HG02981 (cell line): ENCODE data around the gene HMGCS1.
"Not testable (repeated sequence)": the region's sequence is repeated elsewhere in the genome, so short reads cannot be mapped to it uniquely, and the experiment has no call there.

Experiments used
- ATAC-seq: cut with Tn5 transposase; IDR thresholded peaks from one replicate; pipeline ENCODE4 v1.9.1; 2021; ENCODE audit warnings: mild to moderate bottlenecking, moderate library complexity; ENCODE audit not compliant: unreplicated experiment

The HMGCS1 gene

GRCh38 chr5:43313035-43313853 is at the start of gene HMGCS1:
TSS of gene HMGCS1 (minus strand) at chr5:43313412. CDS start at chr5:43298965, 14,447 bp downstream.
- ATAC-seq = peak; percentile 94

GRCh38 chr5:43358726-43359125 is 45.5 kb upstream of the HMGCS1 start:
- no peak for ATAC-seq

GRCh38 chr5:43358301-43358700 is 45.1 kb upstream of the HMGCS1 start:
- ATAC-seq = no peak

GRCh38 chr5:43357878-43358281 is 44.7 kb upstream of the HMGCS1 start:
- no peak for ATAC-seq

GRCh38 chr5:43357067-43357466 is 43.9 kb upstream of the HMGCS1 start:
- ATAC-seq = no peak

- no peak for ATAC-seq
Measured at GRCh38 chr5:43354774-43355173, 41.6 kb upstream of the HMGCS1 start.

GRCh38 chr5:43353668-43354067 is 40.5 kb upstream of the HMGCS1 start:
- ATAC-seq = no peak

- no peak for ATAC-seq
Measured at GRCh38 chr5:43352915-43353314, 39.7 kb upstream of the HMGCS1 start.

GRCh38 chr5:43352131-43352530 is 38.9 kb upstream of the HMGCS1 start:
- no peak for ATAC-seq

- ATAC-seq = no peak
Measured at GRCh38 chr5:43348861-43349363, 35.7 kb upstream of the HMGCS1 start.

GRCh38 chr5:43348207-43348606 is 35.0 kb upstream of the HMGCS1 start:
- no peak for ATAC-seq

- ATAC-seq = no peak
Measured at GRCh38 chr5:43338862-43339261, 25.6 kb upstream of the HMGCS1 start.

- ATAC-seq = no peak
Measured at GRCh38 chr5:43336159-43336558, 22.9 kb upstream of the HMGCS1 start.

GRCh38 chr5:43335681-43336080 is 22.5 kb upstream of the HMGCS1 start:
- no peak for ATAC-seq

- no peak for ATAC-seq
Measured at GRCh38 chr5:43332401-43332800, 19.2 kb upstream of the HMGCS1 start.

GRCh38 chr5:43325624-43326023 is 12.4 kb upstream of the HMGCS1 start:
- not testable (repeated sequence) for ATAC-seq

- ATAC-seq = not testable (repeated sequence)
Measured at GRCh38 chr5:43323488-43323887, 10.3 kb upstream of the HMGCS1 start.

- no peak for ATAC-seq
Measured at GRCh38 chr5:43320846-43321245, 7.6 kb upstream of the HMGCS1 start.

- no peak for ATAC-seq
Measured at GRCh38 chr5:43316421-43316820, 3.2 kb upstream of the HMGCS1 start.

GRCh38 chr5:43315682-43316081 is 2.5 kb upstream of the HMGCS1 start:
- no peak for ATAC-seq

- no peak for ATAC-seq
Measured at GRCh38 chr5:43315263-43315662, 2.1 kb upstream of the HMGCS1 start.

GRCh38 chr5:43314724-43315123 is 1.5 kb upstream of the HMGCS1 start:
- ATAC-seq = no peak
